ENCODE data around the gene DYSF.

DYSF gene

GRCh38 chr2:71647356-71647755 is 194.0 kb downstream of the DYSF start:
- TF ChIP-seq SIN3A (IDR thresholded peaks at IDR 0.05; ENCODE audit: borderline replicate concordance, insufficient read depth, low read length) (no peak), POLR2AphosphoS5 (IDR thresholded peaks at IDR 0.05; ENCODE audit: low read depth, low read length) (no peak), FOXP2 (optimal IDR thresholded peaks at IDR 0.05; ENCODE audit: borderline replicate concordance, extremely low read depth, extremely low read length, insufficient read depth) (no peak), TAF1 (IDR thresholded peaks at IDR 0.05; ENCODE audit: borderline replicate concordance, insufficient read depth, low read length) (no peak), REST (IDR thresholded peaks at IDR 0.05; ENCODE audit: insufficient read depth in 1 of 2, low read depth in 2 of 2, low read length in 2 of 2) (no peak)

GRCh38 chr2:71655498-71655897 is 202.1 kb downstream of the DYSF start:
- no peak for TF ChIP-seq FOXP2 (optimal IDR thresholded peaks at IDR 0.05; ENCODE audit: borderline replicate concordance, extremely low read depth, extremely low read length, insufficient read depth)
- no peak for TF ChIP-seq SIN3A (IDR thresholded peaks at IDR 0.05; ENCODE audit: borderline replicate concordance, insufficient read depth, low read length)
- TF ChIP-seq POLR2AphosphoS5 (IDR thresholded peaks at IDR 0.05; ENCODE audit: low read depth, low read length) = no peak
- no peak for TF ChIP-seq TAF1 (IDR thresholded peaks at IDR 0.05; ENCODE audit: borderline replicate concordance, insufficient read depth, low read length)
- no peak for TF ChIP-seq REST (IDR thresholded peaks at IDR 0.05; ENCODE audit: insufficient read depth in 1 of 2, low read depth in 2 of 2, low read length in 2 of 2)

GRCh38 chr2:71658771-71659170 is 205.4 kb downstream of the DYSF start:
- no peak for TF ChIP-seq POLR2AphosphoS5 (IDR thresholded peaks at IDR 0.05; ENCODE audit: low read depth, low read length)
- TF ChIP-seq REST (IDR thresholded peaks at IDR 0.05; ENCODE audit: insufficient read depth in 1 of 2, low read depth in 2 of 2, low read length in 2 of 2) = no peak
- no peak for TF ChIP-seq SIN3A (IDR thresholded peaks at IDR 0.05; ENCODE audit: borderline replicate concordance, insufficient read depth, low read length)
- TF ChIP-seq FOXP2 (optimal IDR thresholded peaks at IDR 0.05; ENCODE audit: borderline replicate concordance, extremely low read depth, extremely low read length, insufficient read depth) = no peak
- TF ChIP-seq TAF1 (IDR thresholded peaks at IDR 0.05; ENCODE audit: borderline replicate concordance, insufficient read depth, low read length) = no peak

- TF ChIP-seq REST (IDR thresholded peaks at IDR 0.05; ENCODE audit: insufficient read depth in 1 of 2, low read depth in 2 of 2, low read length in 2 of 2) (no peak), TAF1 (IDR thresholded peaks at IDR 0.05; ENCODE audit: borderline replicate concordance, insufficient read depth, low read length) (no peak), FOXP2 (optimal IDR thresholded peaks at IDR 0.05; ENCODE audit: borderline replicate concordance, extremely low read depth, extremely low read length, insufficient read depth) (no peak), SIN3A (IDR thresholded peaks at IDR 0.05; ENCODE audit: borderline replicate concordance, insufficient read depth, low read length) (no peak), POLR2AphosphoS5 (IDR thresholded peaks at IDR 0.05; ENCODE audit: low read depth, low read length) (no peak)
These were observed 206.6 kb downstream of the DYSF start for GRCh38 chr2:71659868-71660518.

Measured in PFSK-1 (cell line).